ENCODE results near the gene ADAMTSL1.

DNA sequence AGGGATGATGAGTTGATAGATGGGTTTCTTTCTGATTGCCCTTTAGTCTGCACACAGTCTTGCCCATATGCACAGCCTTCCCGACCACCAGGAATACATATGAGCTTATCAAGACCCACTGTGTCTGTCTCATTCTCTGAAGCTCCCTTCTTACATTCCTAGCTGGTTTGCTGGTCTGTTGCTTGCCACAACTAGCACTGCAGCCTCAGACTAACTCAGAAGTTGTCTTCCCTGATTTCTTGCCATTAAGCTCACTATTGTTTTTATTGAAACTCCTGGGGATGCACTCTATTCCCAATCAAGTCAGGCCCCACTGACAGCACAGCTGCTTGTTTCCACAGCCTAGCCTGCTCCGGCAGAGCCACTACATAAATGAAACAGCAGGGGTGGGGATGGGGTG, 461.6 kb downstream of the ADAMTSL1 start:
- TF ChIP-seq, protein P1, sequence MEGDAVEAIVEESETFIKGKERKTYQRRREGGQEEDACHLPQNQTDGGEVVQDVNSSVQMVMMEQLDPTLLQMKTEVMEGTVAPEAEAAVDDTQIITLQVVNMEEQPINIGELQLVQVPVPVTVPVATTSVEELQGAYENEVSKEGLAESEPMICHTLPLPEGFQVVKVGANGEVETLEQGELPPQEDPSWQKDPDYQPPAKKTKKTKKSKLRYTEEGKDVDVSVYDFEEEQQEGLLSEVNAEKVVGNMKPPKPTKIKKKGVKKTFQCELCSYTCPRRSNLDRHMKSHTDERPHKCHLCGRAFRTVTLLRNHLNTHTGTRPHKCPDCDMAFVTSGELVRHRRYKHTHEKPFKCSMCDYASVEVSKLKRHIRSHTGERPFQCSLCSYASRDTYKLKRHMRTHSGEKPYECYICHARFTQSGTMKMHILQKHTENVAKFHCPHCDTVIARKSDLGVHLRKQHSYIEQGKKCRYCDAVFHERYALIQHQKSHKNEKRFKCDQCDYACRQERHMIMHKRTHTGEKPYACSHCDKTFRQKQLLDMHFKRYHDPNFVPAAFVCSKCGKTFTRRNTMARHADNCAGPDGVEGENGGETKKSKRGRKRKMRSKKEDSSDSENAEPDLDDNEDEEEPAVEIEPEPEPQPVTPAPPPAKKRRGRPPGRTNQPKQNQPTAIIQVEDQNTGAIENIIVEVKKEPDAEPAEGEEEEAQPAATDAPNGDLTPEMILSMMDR (IDR thresholded peaks at IDR 0.05), result no peak
- TF ChIP-seq POLR2A (IDR thresholded peaks at IDR 0.05), result no peak

All from right lobe of liver (tissue), 4 donors.